HEK293 (cell line): ENCODE results near the gene KLF13.
A peak's percentile ranks its signal among the peaks of the same experiment; 100 is the strongest.

Experiments
- CTCF ChIA-PET: fragments of 350-600 bp; formaldehyde crosslinking; extraction: SDS; loops from one replicate; lab custom pipeline; 2021; ENCODE audit warnings: antibody characterized with exemption; lab: Yijun Ruan, JAX
- POLR2A ChIA-PET: fragments of 300-600 bp; formaldehyde crosslinking; extraction: SDS; loops from one replicate; lab custom pipeline; 2020; ENCODE audit warnings: antibody characterized with exemption, inconsistent platforms; lab: Yijun Ruan, JAX
- H3K27ac ChIP-seq: fragments of 200-500 bp; sonication (Bioruptor generic); 2 replicates; pipeline ENCODE4 v1.5.1; 2014; ENCODE audit warnings: low read depth, low read length, control low read depth, inconsistent platforms; ENCODE audit errors: extremely low read depth
- H3K36me3 ChIP-seq, 2 experiments: fragments of 200-500 bp in 1 of 2; sonication (Bioruptor generic) in 1 of 2; 1 replicate in 1 of 2; 2 replicates in 1 of 2; pipeline ENCODE4 v1.5.1; 2014 to 2017; ENCODE audit warnings: inconsistent platforms in 2 of 2, low read length in 2 of 2; ENCODE audit not compliant: control insufficient read depth in 2 of 2, insufficient read depth in 1 of 2
- H3K4me1 ChIP-seq: fragments of 200-500 bp; sonication (Bioruptor generic); 2 replicates; pipeline ENCODE4 v1.5.1; 2014; ENCODE audit warnings: mild to moderate bottlenecking, low read length, inconsistent platforms; ENCODE audit not compliant: control insufficient read depth, insufficient read depth
- H3K4me3 ChIP-seq: 2 replicates; pipeline ENCODE4 v1.5.1; 2011; ENCODE audit warnings: low read depth, mild to moderate bottlenecking, control low read depth, low read length, moderate library complexity
- H3K9me3 ChIP-seq: fragments of 200-500 bp; sonication (Bioruptor generic); 2 replicates; pipeline ENCODE4 v1.5.1; 2014; ENCODE audit warnings: low read depth, low read length, inconsistent platforms; ENCODE audit not compliant: control insufficient read depth, insufficient read depth
- GLI2 ChIP-seq: fragments of 450-650 bp; formaldehyde crosslinking; IDR thresholded peaks from 2 replicates; pipeline ENCODE4; 2017; ENCODE audit warnings: missing biosample characterization, missing genetic modification characterization, low read depth, borderline replicate concordance
- PATZ1 ChIP-seq: fragments of 450-650 bp; formaldehyde crosslinking; IDR thresholded peaks from 2 replicates; pipeline ENCODE4 v1.5.1; 2016; ENCODE audit warnings: missing biosample characterization, missing genetic modification characterization
- SCRT2 ChIP-seq: fragments of 450-650 bp; formaldehyde crosslinking; IDR thresholded peaks from 2 replicates; pipeline ENCODE4 v1.5.1; 2016; ENCODE audit warnings: missing biosample characterization, missing genetic modification characterization
- ZBTB17 ChIP-seq: fragments of 450-650 bp; formaldehyde crosslinking; IDR thresholded peaks from 2 replicates; pipeline ENCODE4 v1.5.1; 2016; ENCODE audit warnings: missing biosample characterization, missing genetic modification characterization
- ZBTB20 ChIP-seq: fragments of 450-650 bp; formaldehyde crosslinking; IDR thresholded peaks from 2 replicates; pipeline ENCODE4 v1.5.1; 2016; ENCODE audit warnings: missing biosample characterization, missing genetic modification characterization
- ZBTB48 ChIP-seq: fragments of 450-650 bp; formaldehyde crosslinking; IDR thresholded peaks from 2 replicates; pipeline ENCODE4 v1.5.1; 2016; ENCODE audit warnings: missing biosample characterization, missing genetic modification characterization
- ZBTB6 ChIP-seq: fragments of 450-650 bp; formaldehyde crosslinking; IDR thresholded peaks from 2 replicates; pipeline ENCODE4 v1.5.1; 2017; ENCODE audit warnings: missing biosample characterization, missing genetic modification characterization
- ZEB2 ChIP-seq: fragments of 450-650 bp; formaldehyde crosslinking; IDR thresholded peaks from 2 replicates; pipeline ENCODE4 v1.5.1; 2016; ENCODE audit warnings: missing biosample characterization, missing genetic modification characterization
- ZFP3 ChIP-seq: fragments of 450-650 bp; formaldehyde crosslinking; IDR thresholded peaks from 2 replicates; pipeline ENCODE4 v1.5.1; 2016; ENCODE audit warnings: low read depth, missing biosample characterization, missing genetic modification characterization
- ZNF121 ChIP-seq: fragments of 450-650 bp; formaldehyde crosslinking; IDR thresholded peaks from 2 replicates; pipeline ENCODE4 v1.5.1; 2016; ENCODE audit warnings: missing biosample characterization, missing genetic modification characterization
- ZNF16 ChIP-seq: fragments of 450-650 bp; formaldehyde crosslinking; IDR thresholded peaks from 2 replicates; pipeline ENCODE4 v1.5.1; 2016; ENCODE audit warnings: low read depth, missing biosample characterization, missing genetic modification characterization
- ZNF18 ChIP-seq: fragments of 450-650 bp; formaldehyde crosslinking; IDR thresholded peaks from 2 replicates; pipeline ENCODE4 v1.5.1; 2016; ENCODE audit warnings: missing biosample characterization, missing genetic modification characterization
- ZNF311 ChIP-seq: fragments of 450-650 bp; formaldehyde crosslinking; IDR thresholded peaks from 2 replicates; pipeline ENCODE4 v1.5.1; 2017; ENCODE audit warnings: missing biosample characterization, missing genetic modification characterization, borderline replicate concordance
- ZNF514 ChIP-seq: fragments of 450-650 bp; formaldehyde crosslinking; IDR thresholded peaks from 2 replicates; pipeline ENCODE4 v1.5.1; 2016; ENCODE audit warnings: missing biosample characterization, missing genetic modification characterization
- ZNF529 ChIP-seq: fragments of 450-650 bp; formaldehyde crosslinking; IDR thresholded peaks from 2 replicates; pipeline ENCODE4 v1.5.1; 2017; ENCODE audit warnings: missing genetic modification characterization, missing biosample characterization; ENCODE audit not compliant: insufficient replicate concordance
- ZNF530 ChIP-seq: fragments of 450-650 bp; formaldehyde crosslinking; IDR thresholded peaks from 2 replicates; pipeline ENCODE4 v1.5.1; 2016; ENCODE audit warnings: low read depth, missing biosample characterization, missing genetic modification characterization
- ZNF558 ChIP-seq: fragments of 450-650 bp; formaldehyde crosslinking; IDR thresholded peaks from 2 replicates; pipeline ENCODE4 v1.5.1; 2016; ENCODE audit warnings: missing biosample characterization, missing genetic modification characterization
- ZNF560 ChIP-seq: fragments of 450-650 bp; formaldehyde crosslinking; IDR thresholded peaks from 2 replicates; pipeline ENCODE4 v1.5.1; 2017; ENCODE audit warnings: missing biosample characterization, missing genetic modification characterization, borderline replicate concordance
- ZNF677 ChIP-seq: fragments of 450-650 bp; IDR thresholded peaks from 2 replicates; pipeline ENCODE4 v1.5.0; 2018; ENCODE audit warnings: missing biosample characterization, mild to moderate bottlenecking, missing genetic modification characterization, moderate library complexity
- ZSCAN4 ChIP-seq: fragments of 450-650 bp; formaldehyde crosslinking; IDR thresholded peaks from 2 replicates; pipeline ENCODE4 v1.5.1; 2017; ENCODE audit warnings: missing biosample characterization, missing genetic modification characterization
- TF ChIP-seq, protein P1 (sequence below): fragments of 450-650 bp; formaldehyde crosslinking; IDR thresholded peaks from 2 replicates; pipeline ENCODE4 v1.5.1; 2016; ENCODE audit warnings: missing biosample characterization, missing genetic modification characterization

The KLF13 gene

GRCh38 chr15:31280831-31281216, 45.8 kb upstream of the KLF13 start:
- Histone ChIP-seq H3K27ac (no peak overlapping the region), H3K36me3 (no peaks in the 10 kb centered on the region), H3K9me3 (no peaks in the 10 kb centered on the region)
- CTCF ChIA-PET = no interaction called here
- TF ChIP-seq ZBTB48 (tag by site-specific recombination) (no peak), ZNF311 (tag by site-specific recombination) (no peak), ZSCAN4 (tag by site-specific recombination) (peak; percentile 72), ZBTB20 (tag by site-specific recombination) (no peak)
- TF ChIP-seq, all 188 proteins: peak for 1
- POLR2A ChIA-PET = no interaction called here
- no peaks in the 10 kb centered on the region for H3K4me1 ChIP-seq
- no peak overlapping the region for H3K4me3 ChIP-seq

DNA sequence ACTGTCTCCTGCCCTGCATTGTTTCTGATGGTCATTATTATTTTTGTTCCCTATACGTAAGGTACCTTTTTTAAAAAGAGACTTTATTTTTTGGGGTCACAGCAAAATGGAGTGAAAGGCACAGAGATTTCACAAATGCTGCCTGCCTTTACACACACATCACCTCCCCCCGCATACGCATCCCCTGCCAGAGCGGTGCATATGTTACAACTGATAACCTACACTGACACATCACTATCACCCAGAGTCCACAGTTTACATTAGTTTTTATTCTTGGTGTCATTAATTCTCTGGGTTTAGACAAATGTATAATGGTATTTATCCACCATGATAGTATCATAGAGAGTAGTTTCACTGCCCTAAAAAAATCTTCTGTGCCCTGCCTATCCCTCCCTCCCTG, 43.6 kb upstream of the KLF13 start:
- Histone ChIP-seq H3K27ac (no peak overlapping the region), H3K4me1 (no peaks in the 10 kb centered on the region), H3K36me3 (no peaks in the 10 kb centered on the region), H3K9me3 (no peaks in the 10 kb centered on the region), H3K4me3 (no peak overlapping the region)
- no peak for TF ChIP-seq ZFP3 (tag by site-specific recombination)
- TF ChIP-seq ZNF560 (tag by site-specific recombination) = no peak
- TF ChIP-seq ZNF529 (tag by site-specific recombination) = no peak
- TF ChIP-seq ZNF514 = no peak
- TF ChIP-seq, protein P1, sequence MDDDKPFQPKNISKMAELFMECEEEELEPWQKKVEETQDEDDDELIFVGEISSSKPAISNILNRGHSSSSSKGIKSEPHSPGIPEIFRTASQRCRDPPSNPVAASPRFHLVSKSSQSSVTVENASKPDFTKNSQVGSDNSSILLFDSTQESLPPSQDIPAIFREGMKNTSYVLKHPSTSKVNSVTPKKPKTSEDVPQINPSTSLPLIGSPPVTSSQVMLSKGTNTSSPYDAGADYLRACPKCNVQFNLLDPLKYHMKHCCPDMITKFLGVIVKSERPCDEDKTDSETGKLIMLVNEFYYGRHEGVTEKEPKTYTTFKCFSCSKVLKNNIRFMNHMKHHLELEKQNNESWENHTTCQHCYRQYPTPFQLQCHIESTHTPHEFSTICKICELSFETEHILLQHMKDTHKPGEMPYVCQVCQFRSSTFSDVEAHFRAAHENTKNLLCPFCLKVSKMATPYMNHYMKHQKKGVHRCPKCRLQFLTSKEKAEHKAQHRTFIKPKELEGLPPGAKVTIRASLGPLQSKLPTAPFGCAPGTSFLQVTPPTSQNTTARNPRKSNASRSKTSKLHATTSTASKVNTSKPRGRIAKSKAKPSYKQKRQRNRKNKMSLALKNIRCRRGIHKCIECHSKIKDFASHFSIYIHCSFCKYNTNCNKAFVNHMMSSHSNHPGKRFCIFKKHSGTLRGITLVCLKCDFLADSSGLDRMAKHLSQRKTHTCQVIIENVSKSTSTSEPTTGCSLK = no peak
- no peak for TF ChIP-seq ZBTB6 (tag by site-specific recombination)
- no peak for TF ChIP-seq ZNF530 (tag by site-specific recombination)
- no peak for TF ChIP-seq ZNF677
- TF ChIP-seq ZEB2 (tag by site-specific recombination) = no peak
- TF ChIP-seq ZBTB17 (tag by site-specific recombination) = no peak
- no peak for TF ChIP-seq PATZ1 (tag by site-specific recombination)
- TF ChIP-seq ZNF16 (tag by site-specific recombination) = no peak
- no peak for TF ChIP-seq ZNF558 (tag by site-specific recombination)
- TF ChIP-seq ZNF18 = no peak
- TF ChIP-seq GLI2 (tag by site-specific recombination) = no peak
- TF ChIP-seq SCRT2 (tag by site-specific recombination) = no peak
- no peak for TF ChIP-seq ZNF121 (tag by site-specific recombination)
- ChIA-PET CTCF (no interaction called here), POLR2A (no interaction called here)
